ENCODE results near the gene IP6K3.

IP6K3 gene

GRCh38 chr6:33714385-33715040, 32.2 kb downstream of the IP6K3 start:
- ATAC-seq (no peak), DNase-seq (no peak)
- no peaks in the 10 kb centered on the region for H3K9me3 Mint-ChIP-seq
- peaks cover 24% of the 10 kb centered on the region for H3K4me1 Mint-ChIP-seq
- H3K4me3 Mint-ChIP-seq = no peak overlapping the region
- H3K27ac Mint-ChIP-seq = no peak overlapping the region
- H3K27me3 Mint-ChIP-seq = no peaks in the 10 kb centered on the region

GRCh38 chr6:33713786-33714185, 32.9 kb downstream of the IP6K3 start:
- H3K4me1 Mint-ChIP-seq = peaks cover 32% of the 10 kb centered on the region
- H3K4me3 Mint-ChIP-seq = no peak overlapping the region
- DNase-seq (no peak), ATAC-seq (no peak)
- no peak overlapping the region for H3K27ac Mint-ChIP-seq
- no peaks in the 10 kb centered on the region for H3K9me3 Mint-ChIP-seq
- no peaks in the 10 kb centered on the region for H3K27me3 Mint-ChIP-seq

- DNase-seq (no peak), ATAC-seq (no peak)
- Mint-ChIP-seq H3K27me3 (no peaks in the 10 kb centered on the region), H3K27ac (no peak overlapping the region), H3K4me1 (peaks cover 40% of the 10 kb centered on the region), H3K9me3 (no peaks in the 10 kb centered on the region), H3K4me3 (no peak overlapping the region)
Measured at GRCh38 chr6:33712914-33713313, 33.8 kb downstream of the IP6K3 start.

GRCh38 chr6:33711140-33712129, 35.3 kb downstream of the IP6K3 start, which contains the start of gene UQCC2:
Gene UQCC2 (minus strand): TSS chr6:33711700. CDS start chr6:33711686, 14 bp downstream.
- DNase-seq (peak; percentile 96 to 97), ATAC-seq (peak; percentile 97)
- Mint-ChIP-seq H3K4me1 (peaks cover 45% of the 10 kb centered on the region), H3K27ac (peak within 1 kb of the TSS; percentile 100), H3K4me3 (peak within 1 kb of the TSS; percentile 98), H3K27me3 (no peaks in the 10 kb centered on the region), H3K9me3 (no peaks in the 10 kb centered on the region)

GRCh38 chr6:33710296-33711121, 36.2 kb downstream of the IP6K3 start:
- Mint-ChIP-seq H3K27ac (peak overlapping the region; percentile 100), H3K27me3 (no peaks in the 10 kb centered on the region), H3K4me1 (peaks cover 49% of the 10 kb centered on the region), H3K9me3 (no peaks in the 10 kb centered on the region), H3K4me3 (peak overlapping the region; percentile 98)
- ATAC-seq (peak; percentile 14), DNase-seq (no peak)

GRCh38 chr6:33709605-33710295, 37.0 kb downstream of the IP6K3 start:
- Mint-ChIP-seq H3K4me3 (peak overlapping the region; percentile 98), H3K9me3 (no peaks in the 10 kb centered on the region), H3K4me1 (peaks cover 49% of the 10 kb centered on the region), H3K27me3 (no peaks in the 10 kb centered on the region), H3K27ac (no peak overlapping the region)
- no peak for DNase-seq
- ATAC-seq = no peak

- no peak for ATAC-seq
- no peaks in the 10 kb centered on the region for H3K9me3 Mint-ChIP-seq
- peaks cover 49% of the 10 kb centered on the region for H3K4me1 Mint-ChIP-seq
- H3K27me3 Mint-ChIP-seq = no peaks in the 10 kb centered on the region
- DNase-seq = no peak
- peak overlapping the region in 1 of 2 donors; percentile 29 for H3K27ac Mint-ChIP-seq
- H3K4me3 Mint-ChIP-seq = peak overlapping the region in 1 of 2 donors; percentile 1
Measured at GRCh38 chr6:33708516-33709204, 38.0 kb downstream of the IP6K3 start.

- ATAC-seq (no peak), DNase-seq (no peak)
- H3K9me3 Mint-ChIP-seq = no peaks in the 10 kb centered on the region
- no peak overlapping the region for H3K4me3 Mint-ChIP-seq
- H3K27ac Mint-ChIP-seq = no peak overlapping the region
- peaks cover 49% of the 10 kb centered on the region for H3K4me1 Mint-ChIP-seq
- no peaks in the 10 kb centered on the region for H3K27me3 Mint-ChIP-seq
Measured at GRCh38 chr6:33707771-33708170, 38.9 kb downstream of the IP6K3 start.

GRCh38 chr6:33705955-33706725, 40.6 kb downstream of the IP6K3 start:
- Mint-ChIP-seq H3K4me3 (no peak overlapping the region), H3K9me3 (no peaks in the 10 kb centered on the region), H3K27me3 (no peaks in the 10 kb centered on the region), H3K27ac (no peak overlapping the region), H3K4me1 (peaks cover 41% of the 10 kb centered on the region)
- DNase-seq (no peak), ATAC-seq (no peak)

GRCh38 chr6:33705268-33705885, 41.3 kb downstream of the IP6K3 start:
- no peaks in the 10 kb centered on the region for H3K9me3 Mint-ChIP-seq
- no peaks in the 10 kb centered on the region for H3K27me3 Mint-ChIP-seq
- H3K4me3 Mint-ChIP-seq = no peak overlapping the region
- ATAC-seq (no peak), DNase-seq (no peak)
- H3K4me1 Mint-ChIP-seq = peaks cover 42% of the 10 kb centered on the region
- no peak overlapping the region for H3K27ac Mint-ChIP-seq

- Mint-ChIP-seq H3K4me3 (no peak overlapping the region), H3K27me3 (no peaks in the 10 kb centered on the region), H3K27ac (peak overlapping the region in 1 of 2 donors; percentile 32), H3K4me1 (peaks cover 38% of the 10 kb centered on the region), H3K9me3 (no peaks in the 10 kb centered on the region)
- no peak for ATAC-seq
- DNase-seq = no peak
Measured at GRCh38 chr6:33704215-33705066, 42.3 kb downstream of the IP6K3 start.

GRCh38 chr6:33702345-33702977, 44.2 kb downstream of the IP6K3 start:
- peaks cover 28% of the 10 kb centered on the region for H3K4me1 Mint-ChIP-seq
- no peaks in the 10 kb centered on the region for H3K27me3 Mint-ChIP-seq
- H3K9me3 Mint-ChIP-seq = no peaks in the 10 kb centered on the region
- DNase-seq = peak in 1 of 2 donors; percentile 46
- no peak overlapping the region for H3K4me3 Mint-ChIP-seq
- ATAC-seq = peak; percentile 83
- H3K27ac Mint-ChIP-seq = peak overlapping the region in 1 of 2 donors; percentile 21

All from stimulated activated naive CD8-positive, alpha-beta T cell treated with anti-CD3 and anti-CD28 coated beads, Interleukin-15, amount 100 ng/mL, for 72 hours (primary cell).